ENCODE results near the gene CDH22.

Gene CDH22

GRCh38 chr20:46324379-46324778 is 16.1 kb upstream of the CDH22 start:
- ATAC-seq (no peak), DNase-seq (no peak)

- ATAC-seq (no peak), DNase-seq (no peak)
Observed at GRCh38 chr20:46323557-46323956, 15.3 kb upstream of the CDH22 start.

GRCh38 chr20:46322641-46323040 is 14.3 kb upstream of the CDH22 start:
- ATAC-seq (no peak), DNase-seq (no peak)

- DNase-seq: no peak
- ATAC-seq: no peak
Observed at GRCh38 chr20:46317685-46318177, 9.4 kb upstream of the CDH22 start.

- no peak for ATAC-seq
- no peak for DNase-seq
Observed at GRCh38 chr20:46316984-46317684, 8.8 kb upstream of the CDH22 start.

GRCh38 chr20:46315311-46315710 is 7.0 kb upstream of the CDH22 start:
- ATAC-seq: no peak
- no peak for DNase-seq

GRCh38 chr20:46312945-46313861 is 4.9 kb upstream of the CDH22 start:
- no peak for ATAC-seq
- no peak for DNase-seq

GRCh38 chr20:46312075-46312944 is 4.0 kb upstream of the CDH22 start:
- ATAC-seq: no peak
- DNase-seq: peak; percentile 26

- DNase-seq (no peak), ATAC-seq (no peak)
Observed at GRCh38 chr20:46311719-46312074, 3.4 kb upstream of the CDH22 start.

GRCh38 chr20:46311039-46311650 is 2.8 kb upstream of the CDH22 start:
- no peak for DNase-seq
- ATAC-seq: no peak

- DNase-seq: no peak
- ATAC-seq: no peak
Observed at GRCh38 chr20:46309945-46310344, 1.6 kb upstream of the CDH22 start.

- ATAC-seq (no peak), DNase-seq (no peak)
Observed at GRCh38 chr20:46307999-46308257, 370 bp downstream of the CDH22 start.

- ATAC-seq: peak; percentile 82
- peak; percentile 82 for DNase-seq
Observed at GRCh38 chr20:46307139-46307998, 929 bp downstream of the CDH22 start.

GRCh38 chr20:46306743-46307138 is 1.6 kb downstream of the CDH22 start:
- ATAC-seq (no peak), DNase-seq (no peak)

- ATAC-seq: no peak
Observed at GRCh38 chr20:46305973-46306360, 2.3 kb downstream of the CDH22 start.

GRCh38 chr20:46305331-46305972 is 2.8 kb downstream of the CDH22 start:
- no peak for DNase-seq
- ATAC-seq: no peak

More at GRCh38 chr20:46305973-46306360, 2.3 kb downstream of the CDH22 start:
- no peak for DNase-seq

GRCh38 chr20:46304852-46305251 is 3.4 kb downstream of the CDH22 start:
- ATAC-seq (no peak), DNase-seq (no peak)

GRCh38 chr20:46304361-46304760 is 3.9 kb downstream of the CDH22 start:
- ATAC-seq (no peak), DNase-seq (no peak)

GRCh38 chr20:46303176-46303956 is 4.9 kb downstream of the CDH22 start:
- no peak for ATAC-seq
- no peak for DNase-seq

- DNase-seq: no peak
- no peak for ATAC-seq
Observed at GRCh38 chr20:46302106-46302505, 6.2 kb downstream of the CDH22 start.
